Body of pancreas (tissue), 4 donors: ENCODE results near the gene ZSCAN5A.

ENCODE experiments used
- POLR2A ChIP-seq, 3 donors: fragments of 450-650 bp; IDR thresholded peaks; one replicate each; pipeline ENCODE4 v1.6.1; 2016; ENCODE audit warnings: antibody characterized with exemption in 3 of 3, mild to moderate bottlenecking in 2 of 3
- TF ChIP-seq, protein P1 (sequence below), 7 experiments: fragments of 450-650 bp in 4 of 7; fragments of 200-600 bp in 3 of 7; sonication (generic) in 3 of 7; IDR thresholded peaks; one replicate each; pipeline ENCODE4 v1.5.1; 2016 to 2019; ENCODE audit warnings: antibody characterized with exemption in 7 of 7

DNA sequence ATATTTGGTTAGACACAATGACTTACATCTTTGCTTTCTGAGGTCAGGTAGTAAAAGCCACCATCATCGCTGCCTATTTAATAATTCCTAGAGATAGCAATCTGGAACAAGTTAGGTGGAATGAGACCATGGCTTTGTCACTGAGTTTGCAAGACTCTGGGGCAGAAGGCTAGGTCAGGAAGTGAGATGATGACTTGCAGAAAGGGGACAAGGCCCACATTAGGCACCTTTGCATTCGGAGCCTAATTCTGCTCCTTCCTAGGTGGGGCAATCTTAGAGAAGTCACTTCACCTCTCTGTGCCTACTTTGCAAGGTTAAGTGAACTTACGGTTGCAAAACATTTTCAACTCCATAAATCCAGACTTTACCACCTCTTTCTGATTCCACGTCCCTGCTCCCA is 31.8 kb downstream of the ZSCAN5A start:
- TF ChIP-seq, protein P1, sequence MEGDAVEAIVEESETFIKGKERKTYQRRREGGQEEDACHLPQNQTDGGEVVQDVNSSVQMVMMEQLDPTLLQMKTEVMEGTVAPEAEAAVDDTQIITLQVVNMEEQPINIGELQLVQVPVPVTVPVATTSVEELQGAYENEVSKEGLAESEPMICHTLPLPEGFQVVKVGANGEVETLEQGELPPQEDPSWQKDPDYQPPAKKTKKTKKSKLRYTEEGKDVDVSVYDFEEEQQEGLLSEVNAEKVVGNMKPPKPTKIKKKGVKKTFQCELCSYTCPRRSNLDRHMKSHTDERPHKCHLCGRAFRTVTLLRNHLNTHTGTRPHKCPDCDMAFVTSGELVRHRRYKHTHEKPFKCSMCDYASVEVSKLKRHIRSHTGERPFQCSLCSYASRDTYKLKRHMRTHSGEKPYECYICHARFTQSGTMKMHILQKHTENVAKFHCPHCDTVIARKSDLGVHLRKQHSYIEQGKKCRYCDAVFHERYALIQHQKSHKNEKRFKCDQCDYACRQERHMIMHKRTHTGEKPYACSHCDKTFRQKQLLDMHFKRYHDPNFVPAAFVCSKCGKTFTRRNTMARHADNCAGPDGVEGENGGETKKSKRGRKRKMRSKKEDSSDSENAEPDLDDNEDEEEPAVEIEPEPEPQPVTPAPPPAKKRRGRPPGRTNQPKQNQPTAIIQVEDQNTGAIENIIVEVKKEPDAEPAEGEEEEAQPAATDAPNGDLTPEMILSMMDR (IDR thresholded peaks at IDR 0.05), result no peak
- TF ChIP-seq POLR2A (IDR thresholded peaks at IDR 0.05), result no peak
